ENCODE results near the gene HOOK2.
A peak's percentile ranks its signal among the peaks of the same experiment; 100 is the strongest.

HOOK2 gene

DNA sequence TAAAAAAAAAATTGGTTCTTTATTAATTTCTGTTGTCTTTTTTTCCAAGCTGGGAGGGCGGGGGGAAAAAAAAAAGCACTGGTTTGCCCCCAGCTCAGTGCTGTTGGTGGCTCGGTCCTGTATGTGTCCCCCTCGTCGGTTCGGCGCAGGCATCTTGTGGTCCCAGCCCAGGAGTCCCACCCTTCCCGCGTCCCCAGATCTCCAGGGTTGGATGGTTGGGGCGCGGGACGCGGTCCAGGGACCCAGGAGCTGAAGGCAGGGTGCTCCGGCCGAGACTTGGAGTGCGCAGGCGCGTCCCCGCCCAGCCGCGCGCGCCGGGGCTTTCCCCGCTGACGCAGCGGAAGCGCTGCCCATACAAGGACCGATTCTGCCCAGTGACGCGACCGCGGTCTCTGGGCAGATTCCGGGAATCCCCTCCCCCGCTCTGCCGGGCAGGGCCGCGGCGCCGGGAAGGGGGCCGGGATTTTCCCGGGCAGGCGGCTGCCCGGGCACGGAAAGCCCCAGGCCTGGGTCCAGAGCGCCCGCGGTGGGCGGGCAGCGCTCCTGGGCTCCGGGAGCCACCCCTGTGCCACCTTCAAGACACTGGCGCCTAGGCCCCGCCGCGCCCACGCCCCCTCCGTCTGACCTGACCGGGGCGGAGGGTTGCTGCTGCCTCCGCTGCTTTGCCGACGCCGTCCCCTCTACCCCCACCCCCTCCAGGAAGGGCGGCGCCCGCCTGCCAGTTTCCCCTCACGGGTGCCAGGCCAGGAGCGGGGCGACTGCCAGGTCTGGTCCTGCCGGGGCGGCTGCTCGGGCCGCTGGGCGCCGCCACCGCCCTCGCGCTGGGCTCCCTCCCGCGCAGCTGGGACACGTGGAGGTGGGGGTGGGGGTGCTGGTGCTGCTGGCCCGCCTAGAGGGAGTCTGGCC lies 18.2 kb upstream of the HOOK2 start:
- peak; percentile 88 for DNase-seq

DNA sequence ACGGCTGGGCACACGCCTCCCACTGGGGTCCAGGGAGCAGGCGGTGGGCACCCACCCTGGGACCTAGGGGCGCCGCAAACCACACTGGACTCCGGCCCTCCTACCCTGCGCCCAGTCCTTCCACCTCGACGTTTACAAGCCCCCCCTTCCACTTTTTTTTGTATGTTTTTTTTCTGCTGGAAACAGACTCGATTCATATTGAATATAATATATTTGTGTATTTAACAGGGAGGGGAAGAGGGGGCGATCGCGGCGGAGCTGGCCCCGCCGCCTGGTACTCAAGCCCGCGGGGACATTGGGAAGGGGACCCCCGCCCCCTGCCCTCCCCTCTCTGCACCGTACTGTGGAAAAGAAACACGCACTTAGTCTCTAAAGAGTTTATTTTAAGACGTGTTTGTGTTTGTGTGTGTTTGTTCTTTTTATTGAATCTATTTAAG lies 17.5 kb upstream of the HOOK2 start:
- DNase-seq, result no peak

DNA sequence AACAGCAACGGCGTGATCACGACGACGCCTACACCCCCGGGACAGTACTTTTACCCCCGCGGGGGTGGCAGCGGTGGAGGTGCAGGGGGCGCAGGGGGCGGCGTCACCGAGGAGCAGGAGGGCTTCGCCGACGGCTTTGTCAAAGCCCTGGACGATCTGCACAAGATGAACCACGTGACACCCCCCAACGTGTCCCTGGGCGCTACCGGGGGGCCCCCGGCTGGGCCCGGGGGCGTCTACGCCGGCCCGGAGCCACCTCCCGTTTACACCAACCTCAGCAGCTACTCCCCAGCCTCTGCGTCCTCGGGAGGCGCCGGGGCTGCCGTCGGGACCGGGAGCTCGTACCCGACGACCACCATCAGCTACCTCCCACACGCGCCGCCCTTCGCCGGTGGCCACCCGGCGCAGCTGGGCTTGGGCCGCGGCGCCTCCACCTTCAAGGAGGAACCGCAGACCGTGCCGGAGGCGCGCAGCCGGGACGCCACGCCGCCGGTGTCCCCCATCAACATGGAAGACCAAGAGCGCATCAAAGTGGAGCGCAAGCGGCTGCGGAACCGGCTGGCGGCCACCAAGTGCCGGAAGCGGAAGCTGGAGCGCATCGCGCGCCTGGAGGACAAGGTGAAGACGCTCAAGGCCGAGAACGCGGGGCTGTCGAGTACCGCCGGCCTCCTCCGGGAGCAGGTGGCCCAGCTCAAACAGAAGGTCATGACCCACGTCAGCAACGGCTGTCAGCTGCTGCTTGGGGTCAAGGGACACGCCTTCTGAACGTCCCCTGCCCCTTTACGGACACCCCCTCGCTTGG lies 16.9 kb upstream of the HOOK2 start:
- DNase-seq, result peak; percentile 67

DNA sequence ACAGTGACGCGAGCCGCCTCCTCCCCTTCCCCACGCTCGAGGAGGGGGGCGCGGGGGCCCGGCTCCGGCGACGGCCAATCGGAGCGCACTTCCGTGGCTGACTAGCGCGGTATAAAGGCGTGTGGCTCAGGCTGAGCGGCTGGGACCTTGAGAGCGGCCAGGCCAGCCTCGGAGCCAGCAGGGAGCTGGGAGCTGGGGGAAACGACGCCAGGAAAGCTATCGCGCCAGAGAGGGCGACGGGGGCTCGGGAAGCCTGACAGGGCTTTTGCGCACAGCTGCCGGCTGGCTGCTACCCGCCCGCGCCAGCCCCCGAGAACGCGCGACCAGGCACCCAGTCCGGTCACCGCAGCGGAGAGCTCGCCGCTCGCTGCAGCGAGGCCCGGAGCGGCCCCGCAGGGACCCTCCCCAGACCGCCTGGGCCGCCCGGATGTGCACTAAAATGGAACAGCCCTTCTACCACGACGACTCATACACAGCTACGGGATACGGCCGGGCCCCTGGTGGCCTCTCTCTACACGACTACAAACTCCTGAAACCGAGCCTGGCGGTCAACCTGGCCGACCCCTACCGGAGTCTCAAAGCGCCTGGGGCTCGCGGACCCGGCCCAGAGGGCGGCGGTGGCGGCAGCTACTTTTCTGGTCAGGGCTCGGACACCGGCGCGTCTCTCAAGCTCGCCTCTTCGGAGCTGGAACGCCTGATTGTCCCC lies 16.1 kb upstream of the HOOK2 start, which contains the start of gene JUNB:
TSS of gene JUNB (plus strand) at position 142 of the 706 bp plus-strand sequence. CDS start at position 428, 286 bp downstream.
- DNase-seq, result peak; percentile 91

DNA sequence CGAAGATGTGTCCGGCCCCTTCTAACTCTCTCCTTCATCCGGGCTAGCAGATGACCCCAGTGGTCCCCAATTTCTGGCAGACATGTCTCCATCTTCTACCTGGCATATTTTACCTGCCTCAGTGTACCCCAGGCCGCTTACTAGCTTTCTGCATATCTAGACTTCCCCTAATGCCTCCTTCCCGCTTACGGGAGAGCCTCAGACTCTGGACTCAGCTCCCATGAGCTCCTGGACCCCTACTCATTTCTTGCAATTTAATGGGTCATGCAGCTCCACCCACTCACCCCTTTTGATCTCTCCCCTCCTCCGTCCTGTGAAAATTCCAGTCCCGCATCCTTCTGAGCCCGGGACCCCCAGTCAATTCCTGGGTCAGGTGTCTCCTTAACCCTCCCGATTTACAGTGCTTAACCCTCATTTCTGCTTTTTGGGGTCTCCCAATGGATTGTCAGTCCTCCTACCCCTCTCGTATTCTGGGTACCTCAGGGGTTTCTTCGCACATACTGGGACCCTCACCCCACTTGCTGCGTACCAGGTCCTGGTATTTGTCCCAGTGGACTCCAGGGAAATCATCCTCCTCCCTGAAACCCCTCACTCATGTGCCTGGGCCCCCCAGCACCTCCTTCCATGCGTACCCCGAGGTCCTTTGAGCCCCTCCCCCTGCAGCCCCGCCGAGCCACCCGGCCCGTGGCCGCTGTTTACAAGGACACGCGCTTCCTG lies 15.4 kb upstream of the HOOK2 start:
- DNase-seq, result no peak

DNA sequence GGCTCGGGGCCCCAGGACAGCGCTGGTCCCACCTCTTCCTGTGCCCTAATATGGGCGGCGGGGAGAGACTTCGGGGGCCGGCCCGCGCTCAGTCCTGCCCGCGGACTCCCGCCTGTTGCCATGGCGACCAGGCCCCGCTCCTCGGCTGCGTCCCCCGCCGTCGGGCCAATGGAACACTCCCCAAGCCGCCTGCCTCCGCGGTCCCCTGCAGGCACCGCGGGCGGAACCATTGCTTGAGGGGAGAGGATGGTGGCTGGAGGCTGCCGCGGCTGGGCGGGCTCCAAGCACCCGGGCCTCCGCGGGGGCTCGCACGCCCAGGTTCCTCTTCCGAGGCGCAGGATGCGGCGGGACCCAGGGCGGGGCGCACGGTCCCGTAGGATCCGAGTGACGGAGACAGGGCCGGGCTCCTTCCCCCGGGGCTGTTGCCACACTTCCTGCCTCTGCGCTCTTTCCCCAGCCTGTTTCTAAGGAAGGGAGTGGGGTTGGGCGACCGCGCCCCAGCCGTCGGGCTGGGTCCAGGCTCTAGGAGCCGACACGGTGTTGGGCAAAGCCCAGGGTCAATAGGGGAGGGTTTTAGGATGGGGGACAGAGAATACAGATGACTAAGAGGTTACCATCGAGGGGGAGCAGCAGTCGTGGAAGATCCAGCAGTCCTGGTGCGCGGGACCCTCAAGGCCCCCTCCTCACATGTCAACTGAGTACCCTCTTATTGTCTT lies 14.7 kb upstream of the HOOK2 start:
- peak; percentile 89 for DNase-seq

DNA sequence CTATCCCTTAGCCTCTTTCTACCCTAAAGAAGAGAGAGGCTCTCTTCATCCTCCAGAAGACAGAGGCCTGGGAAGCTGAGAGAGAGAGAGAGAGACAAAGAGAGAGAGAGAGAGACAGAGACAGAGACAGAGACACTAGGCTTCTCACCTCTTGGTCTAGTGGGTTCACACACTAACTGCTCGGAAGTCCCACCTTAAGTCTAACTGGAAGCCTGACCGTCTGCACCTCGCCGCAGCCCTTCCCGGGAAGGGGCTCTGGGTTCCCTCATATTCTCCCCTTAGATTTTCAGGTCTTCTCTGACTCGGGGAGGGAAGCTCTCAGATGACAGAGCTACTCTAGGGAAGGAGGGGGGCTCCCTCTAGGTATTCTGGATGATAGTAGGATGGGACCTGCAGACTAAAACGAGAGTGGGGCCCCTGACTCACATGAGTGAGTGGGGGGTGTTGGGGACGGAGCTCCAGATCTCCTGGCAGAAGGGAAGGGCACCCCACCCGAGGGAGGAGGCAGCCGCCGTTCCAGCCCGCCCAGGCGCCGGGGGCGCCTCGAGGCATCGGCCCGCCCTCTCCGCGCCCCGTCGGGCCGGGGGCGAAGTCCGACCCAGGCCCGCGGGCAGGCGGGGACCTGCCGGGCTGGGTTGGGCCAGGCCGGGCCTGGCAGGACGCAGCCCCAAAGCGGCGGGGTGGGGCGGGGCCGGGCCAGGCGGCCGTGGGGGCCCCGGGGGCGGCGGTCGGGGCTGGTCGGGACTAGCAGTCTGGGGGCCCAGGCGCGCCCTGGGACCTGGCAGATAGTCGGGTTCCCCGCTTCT lies 13.9 kb upstream of the HOOK2 start:
- DNase-seq, result no peak

DNA sequence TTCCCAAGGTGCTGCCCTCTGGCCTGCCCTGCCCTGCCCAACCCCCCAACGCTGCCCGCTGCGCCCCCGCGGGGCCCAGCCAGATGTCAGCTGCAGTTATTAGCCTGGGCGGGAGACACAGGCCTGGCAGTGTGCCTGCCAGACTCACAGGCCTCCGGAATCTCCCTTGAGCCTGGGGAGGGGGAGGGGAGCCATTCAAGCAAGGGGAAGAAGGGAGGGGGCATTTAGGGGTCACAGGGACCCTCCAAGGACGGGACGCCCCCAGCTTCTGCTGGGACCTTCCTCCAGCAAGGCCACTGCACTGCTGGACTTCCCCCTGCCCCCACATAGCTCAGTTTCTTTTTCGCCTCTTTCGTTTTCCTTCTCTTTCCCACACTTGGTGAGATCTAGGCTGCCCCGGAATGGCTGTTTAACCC lies 13.3 kb upstream of the HOOK2 start:
- DNase-seq, result peak; percentile 59

DNA sequence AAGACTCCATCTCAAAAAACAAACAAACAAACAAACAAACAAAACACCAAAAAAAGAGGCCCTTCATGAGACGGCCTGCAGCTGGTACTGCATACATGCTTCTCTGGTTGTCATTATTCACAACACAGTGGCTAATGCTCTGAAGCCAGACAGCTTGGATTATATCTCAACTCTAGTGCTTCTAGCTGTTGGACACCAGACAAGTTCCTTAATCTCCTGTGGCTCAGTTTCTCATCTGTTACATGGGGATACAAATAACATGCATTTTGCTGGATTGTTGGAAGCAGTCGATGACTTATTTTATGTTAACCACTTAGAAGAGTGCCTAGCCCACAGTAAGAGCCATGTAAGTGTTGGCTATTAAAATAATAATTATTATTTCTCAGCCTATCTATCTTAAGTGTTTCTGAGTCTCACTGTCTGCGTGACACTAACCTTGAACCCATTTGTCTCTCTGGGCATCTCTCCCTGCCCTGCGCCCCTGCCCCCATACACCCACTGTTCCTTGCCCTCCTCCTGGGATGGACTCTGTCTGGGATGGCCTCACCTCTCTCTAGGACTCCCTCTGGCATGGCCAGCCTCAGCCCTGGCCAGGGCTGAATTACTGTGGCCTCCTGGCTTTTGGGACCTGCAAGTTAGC lies 12.8 kb upstream of the HOOK2 start:
- no peak for DNase-seq

DNA sequence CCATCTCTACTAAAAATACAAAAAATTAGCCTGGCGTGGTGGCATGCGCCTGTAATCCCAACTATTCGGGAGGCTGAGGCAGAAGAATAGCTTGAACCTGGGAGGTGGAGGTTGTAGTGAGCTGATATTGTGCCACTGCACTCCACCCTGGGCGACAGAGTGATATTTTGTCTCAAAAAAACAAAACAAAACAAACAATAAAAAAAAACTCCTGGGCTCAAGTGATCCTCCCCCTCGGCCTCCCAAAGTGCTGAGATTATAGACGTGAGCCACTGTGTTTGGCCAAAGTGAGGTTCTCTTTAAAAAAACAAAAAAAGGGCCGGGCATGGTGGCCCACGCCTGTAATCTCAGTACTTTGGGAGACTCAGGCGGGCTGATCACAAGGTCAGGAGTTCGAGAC lies 12.1 kb upstream of the HOOK2 start:
- no peak for DNase-seq

DNA sequence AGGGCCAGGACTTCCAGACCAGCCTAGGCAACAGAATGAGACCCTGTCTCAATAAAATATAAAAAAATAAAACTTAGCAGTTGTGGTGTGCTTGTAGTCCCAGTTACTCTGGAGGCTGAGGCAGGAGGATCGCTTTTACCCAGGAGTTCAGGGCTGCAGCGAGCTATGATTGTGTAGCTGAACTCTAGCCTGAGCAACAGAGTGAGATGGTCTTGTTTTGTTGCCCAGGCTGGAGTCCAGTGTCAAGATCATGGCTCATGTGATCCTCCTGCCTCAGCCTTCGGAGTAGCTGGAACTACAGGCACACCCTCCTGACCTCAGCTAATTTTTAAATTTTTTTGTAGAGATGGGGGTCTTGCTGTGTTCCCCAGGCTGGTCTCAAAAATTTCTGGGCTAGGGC lies 11.6 kb upstream of the HOOK2 start:
- DNase-seq, result no peak

DNA sequence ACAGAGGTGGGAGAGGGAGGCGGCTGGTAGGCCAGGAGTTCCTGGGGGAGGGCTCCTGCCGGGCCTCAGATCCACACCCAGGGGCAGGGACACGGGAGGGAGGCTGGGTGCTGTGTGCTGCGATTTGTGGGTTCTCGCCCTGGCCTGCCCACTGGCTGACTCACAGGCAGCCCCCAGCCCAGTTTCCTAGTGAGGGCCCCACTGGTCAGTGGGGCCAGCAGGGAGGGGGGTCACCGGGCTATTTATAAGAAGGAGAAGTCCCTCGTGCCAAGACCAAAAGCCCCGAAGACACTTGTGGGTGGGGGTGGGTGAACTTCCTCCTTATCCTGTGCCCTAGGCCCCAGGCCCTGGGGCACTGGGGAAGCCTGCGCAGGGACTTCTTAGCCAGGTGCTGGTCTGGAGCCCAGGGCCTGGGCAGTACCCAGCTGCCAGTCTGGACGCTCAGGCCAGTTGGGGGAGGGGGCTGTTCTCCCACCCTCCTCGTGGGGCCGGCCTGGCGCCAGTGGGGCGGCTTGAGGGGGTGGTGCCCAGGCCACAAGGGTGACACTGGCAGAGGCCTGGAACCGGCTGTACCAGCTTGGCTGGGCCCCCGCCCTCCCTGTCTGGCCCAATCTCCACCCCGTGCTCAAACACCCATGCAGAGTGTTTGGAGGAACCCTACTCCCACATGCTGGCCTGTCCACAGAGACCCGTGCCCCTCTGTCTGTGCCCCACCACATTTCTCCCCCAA lies 11.0 kb upstream of the HOOK2 start:
- DNase-seq, result no peak

DNA sequence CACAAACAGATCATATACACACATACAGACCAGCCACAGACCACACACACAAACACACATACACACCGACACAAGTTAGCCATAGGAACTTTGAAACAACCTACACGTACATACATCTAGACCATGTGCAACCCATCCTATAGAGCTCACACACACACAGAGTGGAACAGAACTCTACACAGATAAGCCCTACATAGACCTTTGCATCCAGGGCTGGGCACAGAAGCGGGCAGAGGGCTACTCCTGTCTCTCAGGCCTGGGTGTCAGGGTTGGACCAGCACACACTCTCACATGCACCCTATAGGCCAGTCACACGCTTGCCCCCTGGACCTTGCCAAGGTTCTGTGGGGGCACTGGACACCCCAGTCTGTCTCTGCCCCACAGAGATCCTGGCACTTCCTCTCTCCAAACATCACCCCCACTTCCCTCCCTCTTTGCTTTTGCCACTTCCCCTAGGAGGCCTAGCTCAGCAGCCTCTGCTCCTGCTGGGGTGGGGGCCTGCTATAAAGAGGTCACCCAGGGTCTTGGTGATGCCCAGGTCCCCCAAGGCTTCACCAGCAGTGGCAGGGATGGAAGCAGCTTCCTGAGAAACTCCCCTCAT lies 10.2 kb upstream of the HOOK2 start:
- DNase-seq, result no peak

DNA sequence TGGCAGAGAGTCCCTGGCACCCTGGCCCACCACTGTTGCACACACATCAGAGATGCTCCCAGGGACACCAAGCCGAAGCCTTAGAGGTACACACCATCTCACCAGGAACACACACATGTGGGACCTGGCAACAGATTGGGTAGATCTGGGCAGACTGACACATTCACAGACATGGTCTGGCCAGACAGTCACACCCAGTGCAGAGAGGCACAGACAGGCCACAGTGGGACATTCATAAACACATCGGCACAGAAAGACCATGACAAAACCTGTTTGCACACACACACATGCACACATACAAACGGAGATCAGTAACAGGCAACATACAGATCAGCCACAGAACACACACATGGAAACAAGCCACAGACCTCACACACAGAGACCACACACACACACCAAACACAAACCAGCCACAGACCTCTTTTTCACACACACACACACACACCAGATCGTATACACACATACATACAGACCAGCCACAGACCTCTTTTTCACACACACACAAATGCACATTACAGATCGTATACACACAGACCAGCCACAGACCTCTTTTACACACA lies 9.6 kb upstream of the HOOK2 start:
- DNase-seq, result no peak

DNA sequence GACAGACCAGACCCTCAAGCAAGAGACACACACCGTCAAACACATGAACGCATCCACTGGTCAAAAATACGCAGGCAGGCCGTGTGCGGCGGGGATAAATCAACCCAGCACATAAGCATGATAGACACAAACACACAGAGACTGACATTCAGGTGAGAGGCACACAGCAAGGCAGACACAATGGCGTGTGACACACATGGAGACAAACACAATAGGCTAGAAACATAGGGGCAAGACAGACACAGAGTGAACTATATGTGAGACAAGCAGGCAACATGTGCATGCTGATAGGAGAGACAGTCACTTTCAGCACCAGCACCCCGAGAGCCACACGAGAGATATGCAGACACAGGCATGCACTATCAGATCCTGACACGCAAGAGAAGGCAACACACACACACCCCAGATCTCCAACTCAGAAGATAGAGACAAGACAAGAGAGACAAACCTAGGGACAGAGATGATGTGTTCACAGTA lies 9.1 kb upstream of the HOOK2 start:
- DNase-seq, result no peak

DNA sequence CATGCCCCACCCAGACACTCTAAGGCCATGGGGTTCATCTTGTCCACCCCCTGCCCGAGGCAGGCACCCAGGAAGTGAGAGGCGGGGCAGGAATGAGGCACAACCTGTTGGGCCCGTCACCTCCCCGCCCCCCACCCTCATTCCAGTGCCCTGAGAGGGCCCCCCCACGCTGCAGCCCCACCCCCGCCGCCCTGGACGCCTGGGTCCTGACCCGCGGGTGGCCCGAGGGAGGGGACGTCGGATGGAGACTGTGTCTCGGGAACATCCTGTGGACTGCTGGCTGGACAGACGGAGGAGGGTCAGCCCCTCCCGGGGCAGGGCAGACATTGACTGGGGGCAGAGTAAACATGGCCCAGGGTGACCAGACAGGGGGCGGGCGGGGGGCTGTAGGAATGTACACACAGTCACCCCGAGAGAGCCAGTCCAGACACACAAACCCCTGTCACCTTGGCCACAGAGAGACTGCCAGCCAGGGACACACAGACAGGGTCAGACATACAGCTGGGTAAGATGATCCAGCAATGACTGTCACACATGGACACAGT lies 8.6 kb upstream of the HOOK2 start:
- DNase-seq, result no peak

DNA sequence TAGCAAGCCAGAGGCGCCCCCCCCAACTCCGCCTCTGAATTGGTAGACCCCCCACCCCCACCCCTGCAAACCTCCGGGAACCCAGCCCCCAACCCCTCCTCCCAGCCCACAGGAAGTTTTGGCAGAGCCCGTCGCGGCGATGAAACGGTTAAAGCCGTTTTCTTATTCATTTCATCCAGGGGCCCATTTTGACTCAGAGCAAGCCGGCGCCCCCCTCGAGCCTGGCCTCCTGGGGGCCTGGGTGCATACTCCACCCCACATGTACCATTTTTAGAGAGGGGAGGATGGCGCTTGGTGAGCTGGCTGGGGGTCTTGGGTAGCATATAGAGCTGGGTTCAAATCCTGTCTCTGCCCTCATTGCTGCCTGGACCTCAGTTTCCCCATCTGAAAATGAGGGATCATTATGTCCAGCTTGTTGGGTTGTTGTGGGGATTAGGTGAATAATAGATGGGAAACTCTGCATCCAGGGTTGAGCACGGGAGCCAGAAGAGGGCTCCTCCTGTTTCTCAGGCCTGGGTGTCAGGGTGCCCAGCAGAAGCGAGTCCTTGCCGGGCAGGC lies 8.0 kb upstream of the HOOK2 start:
- DNase-seq, result no peak

All from NCI-H1105 treated with DMSO at 0.1 percent for 48 hours (cell line).